ENCODE data around the gene KCNG2.

Gene KCNG2

DNA sequence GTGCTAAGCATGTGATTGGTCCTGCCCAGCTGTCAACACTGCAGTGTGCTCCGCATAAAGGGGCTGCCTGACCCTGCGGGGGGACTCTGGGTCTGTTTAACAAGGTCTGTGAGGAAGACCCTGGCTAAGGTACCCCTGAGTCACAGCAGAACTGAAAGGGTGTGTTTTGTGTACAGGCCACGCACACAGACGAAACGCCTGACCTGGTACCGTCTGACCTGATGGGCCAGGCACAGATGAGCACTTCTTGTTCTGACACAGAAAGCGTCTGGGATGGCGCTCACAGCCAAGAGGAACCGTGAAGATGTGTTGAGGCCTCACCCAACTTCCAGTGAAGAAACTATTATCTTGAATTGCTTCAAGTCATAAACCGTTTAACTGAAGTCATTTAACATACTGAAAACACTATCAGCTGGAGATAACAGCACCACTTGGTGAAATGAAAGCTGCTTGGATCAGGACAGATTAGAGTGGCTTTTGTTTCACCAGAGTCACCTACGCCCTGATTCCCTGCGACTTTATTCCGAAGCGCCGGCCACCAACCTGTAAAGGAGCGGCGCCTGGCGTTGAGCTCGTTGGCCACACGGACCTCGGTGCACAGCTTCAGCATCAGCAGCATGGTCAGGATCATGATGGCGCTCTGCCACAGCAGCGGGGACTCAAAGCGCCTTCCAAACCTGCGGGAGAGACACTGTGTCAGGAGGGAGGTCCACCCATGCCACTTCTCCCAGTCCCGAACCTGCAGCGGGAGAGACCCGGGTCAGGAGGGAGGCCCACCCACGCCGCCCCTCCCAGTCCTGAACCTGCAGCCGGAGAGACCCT is 145.3 kb downstream of the KCNG2 start:
- CTCF ChIA-PET = interaction anchor here (1.0 to 1.3 kb wide), 2 partner anchors 9 to 215 kb away, joined by 3 read pairs; no protein-coding TSS in a partner anchor
- POLR2A ChIA-PET = no interaction called here
- no peak overlapping the region for H3K4me3 ChIP-seq (ENCODE audit: low read depth, low read length)
- DNase-seq (ENCODE audit: low read depth, low spot score) = no peak
- TF ChIP-seq, protein P1, sequence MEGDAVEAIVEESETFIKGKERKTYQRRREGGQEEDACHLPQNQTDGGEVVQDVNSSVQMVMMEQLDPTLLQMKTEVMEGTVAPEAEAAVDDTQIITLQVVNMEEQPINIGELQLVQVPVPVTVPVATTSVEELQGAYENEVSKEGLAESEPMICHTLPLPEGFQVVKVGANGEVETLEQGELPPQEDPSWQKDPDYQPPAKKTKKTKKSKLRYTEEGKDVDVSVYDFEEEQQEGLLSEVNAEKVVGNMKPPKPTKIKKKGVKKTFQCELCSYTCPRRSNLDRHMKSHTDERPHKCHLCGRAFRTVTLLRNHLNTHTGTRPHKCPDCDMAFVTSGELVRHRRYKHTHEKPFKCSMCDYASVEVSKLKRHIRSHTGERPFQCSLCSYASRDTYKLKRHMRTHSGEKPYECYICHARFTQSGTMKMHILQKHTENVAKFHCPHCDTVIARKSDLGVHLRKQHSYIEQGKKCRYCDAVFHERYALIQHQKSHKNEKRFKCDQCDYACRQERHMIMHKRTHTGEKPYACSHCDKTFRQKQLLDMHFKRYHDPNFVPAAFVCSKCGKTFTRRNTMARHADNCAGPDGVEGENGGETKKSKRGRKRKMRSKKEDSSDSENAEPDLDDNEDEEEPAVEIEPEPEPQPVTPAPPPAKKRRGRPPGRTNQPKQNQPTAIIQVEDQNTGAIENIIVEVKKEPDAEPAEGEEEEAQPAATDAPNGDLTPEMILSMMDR (IDR thresholded peaks at IDR 0.05; ENCODE audit: insufficient read depth, low read length, missing control alignments) = no peak

DNA sequence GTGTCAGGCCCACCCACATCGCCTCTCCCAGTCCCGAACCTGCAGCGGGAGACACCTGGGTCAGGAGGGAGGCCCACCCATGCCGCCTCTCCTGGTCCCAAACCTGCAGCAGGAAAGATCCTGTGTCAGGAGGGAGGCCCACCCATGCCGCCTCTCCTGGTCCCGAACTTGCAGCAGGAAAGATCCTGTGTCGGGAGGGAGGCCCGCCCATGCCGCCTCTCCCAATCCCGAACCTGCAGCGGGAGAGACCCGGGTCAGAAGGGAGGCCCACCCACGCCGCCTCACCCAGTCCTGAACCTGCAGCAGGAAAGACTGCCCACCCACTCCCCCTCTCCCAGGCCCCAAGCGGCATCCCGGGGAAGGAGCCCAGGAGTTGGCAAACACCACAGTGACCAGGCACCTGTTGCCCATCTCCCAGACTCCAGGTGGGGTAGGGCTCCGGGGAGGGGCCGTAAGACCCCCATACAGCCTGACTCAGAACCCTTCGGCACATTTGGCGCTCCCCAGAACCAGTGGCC is 145.9 kb downstream of the KCNG2 start:
- no peak overlapping the region for H3K4me3 ChIP-seq (ENCODE audit: low read depth, low read length)
- TF ChIP-seq, protein P1 (IDR thresholded peaks at IDR 0.05; ENCODE audit: insufficient read depth, low read length, missing control alignments) = no peak
- POLR2A ChIA-PET = no interaction called here

DNA sequence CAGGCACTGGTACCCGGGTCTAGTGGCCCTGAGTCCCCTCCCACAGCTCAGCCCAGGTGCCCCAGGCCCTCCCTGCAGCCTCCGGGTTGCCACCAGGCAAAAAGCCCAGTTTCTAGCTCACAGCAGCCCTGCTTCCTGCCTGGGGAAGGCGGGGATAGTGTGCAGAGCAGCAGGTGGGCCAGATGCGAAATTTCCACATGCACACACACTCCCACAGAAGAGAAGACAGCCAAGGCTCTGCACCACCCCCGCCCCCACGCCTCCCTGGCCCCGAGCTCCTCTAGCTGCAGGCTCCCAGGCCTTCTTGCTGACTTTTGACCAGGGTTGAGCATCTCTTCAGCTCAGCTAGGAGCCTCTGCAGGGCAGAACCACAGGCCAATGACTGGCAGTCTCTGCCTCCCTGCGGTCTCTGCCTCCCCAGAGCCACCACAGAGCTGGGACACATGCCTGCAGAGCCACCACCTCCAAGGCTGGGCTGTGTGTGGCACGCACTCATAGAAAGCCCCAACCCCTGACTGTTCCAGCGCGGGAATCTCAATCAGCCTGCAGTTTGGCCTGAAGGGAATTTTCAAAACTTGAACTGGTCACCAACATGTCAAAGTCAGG is 146.5 kb downstream of the KCNG2 start:
- ChIA-PET POLR2A (no interaction called here), CTCF (no interaction called here)
- DNase-seq (ENCODE audit: low read depth, low spot score) = no peak
- TF ChIP-seq, protein P1 (IDR thresholded peaks at IDR 0.05; ENCODE audit: insufficient read depth, low read length, missing control alignments) = no peak
- H3K4me3 ChIP-seq (ENCODE audit: low read depth, low read length) = no peak overlapping the region

More for the DNA sequence above, 145.9 kb downstream of the KCNG2 start:
- CTCF ChIA-PET = interaction anchor here (1.0 to 1.3 kb wide), 2 partner anchors 10 to 214 kb away, joined by 3 read pairs; no protein-coding TSS in a partner anchor
- DNase-seq (ENCODE audit: low read depth, low spot score) = no peak

DNA sequence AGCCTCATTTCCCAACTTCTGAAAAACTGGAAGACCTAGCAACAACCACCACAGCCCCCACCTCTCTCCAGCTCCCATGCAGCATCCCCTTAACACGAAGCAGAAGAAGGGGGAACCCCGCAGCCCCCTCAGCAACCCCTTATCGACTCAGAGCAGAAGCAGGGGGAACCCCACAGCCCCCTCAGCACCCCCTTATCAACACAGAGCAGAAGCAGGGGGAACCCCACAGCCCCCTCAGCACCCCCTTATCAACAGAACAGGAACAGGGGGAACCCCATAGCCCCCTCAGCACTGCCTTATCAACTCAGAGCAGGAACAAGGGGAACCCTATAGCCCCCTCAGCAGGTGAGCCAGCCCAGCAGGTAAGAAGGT is 147.0 kb downstream of the KCNG2 start:
- TF ChIP-seq, protein P1 (IDR thresholded peaks at IDR 0.05; ENCODE audit: insufficient read depth, low read length, missing control alignments) = no peak
- POLR2A ChIA-PET = no interaction called here
- CTCF ChIA-PET = no interaction called here
- no peak overlapping the region for H3K4me3 ChIP-seq (ENCODE audit: low read depth, low read length)
- no peak for DNase-seq (ENCODE audit: low read depth, low spot score)

DNA sequence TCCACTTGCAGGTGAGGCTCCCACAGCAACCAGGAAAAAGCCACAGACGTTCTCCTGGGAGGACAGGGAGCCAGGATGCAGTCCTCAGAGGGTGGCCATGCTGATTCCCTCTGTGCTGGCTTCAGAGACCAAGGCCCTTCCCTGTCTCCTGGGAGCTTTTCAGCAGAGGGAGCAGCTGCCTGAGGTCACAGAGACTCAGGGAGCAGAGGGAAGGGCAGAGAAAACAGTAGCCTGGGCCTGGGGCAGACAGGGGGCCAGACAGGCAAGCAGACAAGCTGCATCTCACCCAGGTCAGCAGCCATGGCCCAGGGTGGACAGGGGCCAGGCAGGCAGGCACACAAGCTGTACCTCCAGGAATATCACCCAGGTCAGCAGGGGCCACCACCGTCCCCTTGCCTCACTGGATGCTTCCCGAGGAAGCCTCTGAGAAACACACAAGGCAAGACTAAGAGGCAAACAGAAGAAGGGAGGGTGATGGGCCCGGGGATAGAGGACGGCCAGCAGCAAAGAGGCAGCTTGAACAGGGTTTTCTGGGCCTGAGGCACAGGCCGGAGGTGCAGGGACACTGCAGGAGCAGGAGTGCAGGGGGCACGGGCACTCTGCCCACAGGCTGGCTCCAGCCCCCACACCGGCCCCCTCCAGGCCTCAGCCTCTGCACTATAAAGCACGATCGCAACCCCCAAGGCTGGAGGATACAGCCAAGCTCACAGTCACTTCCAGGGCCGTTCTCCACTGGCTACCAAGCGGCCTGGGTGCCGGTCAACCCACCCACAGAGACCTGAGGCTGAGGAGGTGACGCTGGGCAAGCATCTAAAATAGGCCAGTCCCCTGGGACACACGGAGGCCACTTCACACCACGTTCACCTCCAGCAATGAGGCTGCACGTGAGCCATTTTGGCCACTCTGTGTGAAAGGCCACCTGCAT is 147.6 kb downstream of the KCNG2 start:
- H3K4me3 ChIP-seq (ENCODE audit: low read depth, low read length) = no peak overlapping the region
- no peak for DNase-seq (ENCODE audit: low read depth, low spot score)
- ChIA-PET POLR2A (no interaction called here), CTCF (interaction anchor here (0.9 kb wide), 1 partner anchor 261 kb away, joined by 4 read pairs; no protein-coding TSS in a partner anchor)
- TF ChIP-seq, protein P1 (IDR thresholded peaks at IDR 0.05; ENCODE audit: insufficient read depth, low read length, missing control alignments) = no peak
